ENCODE results near the gene SLC17A8.

- TF ChIP-seq CTCF (conservative IDR thresholded peaks at IDR 0.05) (no peak), EZH2 (IDR thresholded peaks at IDR 0.05; ENCODE audit: low read depth) (no peak)
Observed at GRCh38 chr12:100460702-100461101, 103.8 kb downstream of the SLC17A8 start.

Measured in PC-9 (cell line).